C4-2B (cell line): ENCODE results near the gene CREB5.

ENCODE experiments used
- H3K27ac ChIP-seq: fragments of 450-650 bp; 2 replicates; pipeline ENCODE4 v1.5.1; 2017
- ZFX ChIP-seq: fragments of 450-650 bp; IDR thresholded peaks from 2 replicates; pipeline ENCODE4 v1.6.1; 2017
- TF ChIP-seq, protein P1 (sequence below): fragments of 450-650 bp; conservative IDR thresholded peaks from 2 replicates; pipeline ENCODE4 v1.5.1; 2017; ENCODE audit warnings: mild to moderate bottlenecking

CREB5 gene

DNA sequence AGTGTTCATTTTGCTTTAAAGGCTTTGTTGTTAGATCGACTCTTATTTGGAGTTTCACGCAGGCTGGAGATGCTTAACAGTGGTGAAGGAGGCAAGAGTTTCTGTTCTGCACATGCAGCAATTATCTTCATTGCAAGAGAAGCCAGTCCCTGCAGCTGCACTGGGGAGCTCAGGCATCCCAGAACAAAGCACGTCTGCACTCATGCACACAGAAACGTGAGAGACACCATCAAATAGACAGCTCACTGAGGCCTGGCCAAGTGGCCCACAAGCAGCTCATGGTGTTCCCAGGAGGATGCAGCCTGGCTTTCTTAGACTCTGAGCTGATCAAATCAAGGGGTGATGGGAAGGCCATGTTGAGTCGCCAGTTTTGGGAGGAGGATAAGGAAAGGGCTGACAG lies 246.1 kb downstream of the CREB5 start:
- no peak for TF ChIP-seq ZFX
- TF ChIP-seq, protein P1, sequence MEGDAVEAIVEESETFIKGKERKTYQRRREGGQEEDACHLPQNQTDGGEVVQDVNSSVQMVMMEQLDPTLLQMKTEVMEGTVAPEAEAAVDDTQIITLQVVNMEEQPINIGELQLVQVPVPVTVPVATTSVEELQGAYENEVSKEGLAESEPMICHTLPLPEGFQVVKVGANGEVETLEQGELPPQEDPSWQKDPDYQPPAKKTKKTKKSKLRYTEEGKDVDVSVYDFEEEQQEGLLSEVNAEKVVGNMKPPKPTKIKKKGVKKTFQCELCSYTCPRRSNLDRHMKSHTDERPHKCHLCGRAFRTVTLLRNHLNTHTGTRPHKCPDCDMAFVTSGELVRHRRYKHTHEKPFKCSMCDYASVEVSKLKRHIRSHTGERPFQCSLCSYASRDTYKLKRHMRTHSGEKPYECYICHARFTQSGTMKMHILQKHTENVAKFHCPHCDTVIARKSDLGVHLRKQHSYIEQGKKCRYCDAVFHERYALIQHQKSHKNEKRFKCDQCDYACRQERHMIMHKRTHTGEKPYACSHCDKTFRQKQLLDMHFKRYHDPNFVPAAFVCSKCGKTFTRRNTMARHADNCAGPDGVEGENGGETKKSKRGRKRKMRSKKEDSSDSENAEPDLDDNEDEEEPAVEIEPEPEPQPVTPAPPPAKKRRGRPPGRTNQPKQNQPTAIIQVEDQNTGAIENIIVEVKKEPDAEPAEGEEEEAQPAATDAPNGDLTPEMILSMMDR, result no peak

DNA sequence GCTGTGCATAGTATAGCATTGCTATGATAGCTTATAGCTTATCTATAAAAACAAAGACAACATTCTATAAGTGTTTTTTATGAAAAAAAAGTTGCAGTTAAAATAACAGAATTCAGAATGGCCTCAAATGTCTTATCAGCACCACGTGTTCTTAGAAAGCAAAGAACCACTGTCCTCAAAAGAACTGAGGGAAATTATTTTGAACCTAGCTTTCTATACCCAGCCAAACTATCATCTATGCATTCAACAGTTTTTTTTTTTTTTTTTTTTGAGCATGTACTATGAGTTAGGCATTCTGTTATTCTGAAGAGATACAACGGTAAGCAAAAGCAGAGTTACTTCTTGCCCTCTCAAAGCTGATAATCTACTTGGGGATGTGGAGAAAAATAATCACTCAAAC lies 247.8 kb downstream of the CREB5 start:
- TF ChIP-seq, protein P1, result no peak
- no peak for TF ChIP-seq ZFX
- H3K27ac ChIP-seq, result no peak overlapping the region

More for the DNA sequence above, 246.1 kb downstream of the CREB5 start:
- no peak overlapping the region for H3K27ac ChIP-seq

DNA sequence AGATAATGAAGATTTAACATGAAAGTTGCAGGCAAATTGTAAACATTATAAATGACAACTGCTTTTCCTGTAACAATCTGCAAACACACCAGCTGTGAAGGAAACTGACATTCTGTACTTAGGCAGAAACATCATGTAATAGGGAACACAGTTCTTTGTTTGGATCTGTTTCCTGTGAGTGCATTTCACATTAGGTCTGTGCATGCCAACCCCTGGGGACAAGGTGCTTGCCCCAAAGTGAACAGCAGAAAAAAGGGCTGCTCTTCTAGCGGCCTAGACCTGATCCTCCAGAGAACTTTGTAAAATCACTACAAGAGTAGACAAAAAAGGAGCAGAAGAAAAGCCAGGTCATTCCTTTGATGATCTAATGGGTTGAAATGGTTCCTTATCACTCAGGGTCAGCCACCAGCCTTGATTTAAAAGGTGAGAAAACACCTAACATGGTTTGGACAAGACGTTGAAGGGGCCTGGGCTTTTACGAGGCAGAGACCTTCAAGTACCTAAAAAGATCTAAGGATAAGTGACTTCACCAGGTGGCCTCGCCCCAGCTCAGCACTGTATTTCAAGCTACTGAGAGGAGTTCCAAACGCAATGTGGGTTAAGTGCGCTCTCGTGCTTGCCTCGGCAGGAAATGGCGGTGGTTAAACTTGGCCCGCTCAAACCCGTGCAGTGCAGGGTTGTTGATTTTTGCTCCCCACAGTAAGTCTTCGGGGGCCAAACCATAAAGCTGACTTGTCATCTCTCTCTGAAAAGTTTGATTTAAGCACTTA lies 249.7 kb downstream of the CREB5 start:
- no peak for TF ChIP-seq ZFX
- TF ChIP-seq, protein P1, result no peak
- H3K27ac ChIP-seq, result no peak overlapping the region

DNA sequence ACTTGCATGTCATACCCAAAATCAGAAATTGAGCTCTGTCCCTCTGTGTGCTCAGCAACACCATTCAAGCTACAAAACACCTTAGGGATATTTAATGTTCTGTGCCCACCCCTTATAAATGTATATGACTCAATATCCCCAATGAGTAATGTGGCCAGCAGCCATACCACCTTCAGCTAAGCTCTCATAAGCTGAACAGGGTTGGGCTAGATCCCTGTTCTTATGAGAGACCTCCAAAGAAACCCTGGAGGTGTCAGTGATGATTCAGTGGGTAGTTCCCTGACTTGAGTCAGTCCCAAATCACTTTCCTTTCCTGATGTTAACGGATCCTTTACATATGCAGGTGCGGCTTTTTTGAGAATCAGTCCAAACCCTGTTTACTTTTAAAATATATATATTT lies 253.8 kb downstream of the CREB5 start:
- TF ChIP-seq, protein P1, result no peak
- TF ChIP-seq ZFX, result no peak
- no peak overlapping the region for H3K27ac ChIP-seq

DNA sequence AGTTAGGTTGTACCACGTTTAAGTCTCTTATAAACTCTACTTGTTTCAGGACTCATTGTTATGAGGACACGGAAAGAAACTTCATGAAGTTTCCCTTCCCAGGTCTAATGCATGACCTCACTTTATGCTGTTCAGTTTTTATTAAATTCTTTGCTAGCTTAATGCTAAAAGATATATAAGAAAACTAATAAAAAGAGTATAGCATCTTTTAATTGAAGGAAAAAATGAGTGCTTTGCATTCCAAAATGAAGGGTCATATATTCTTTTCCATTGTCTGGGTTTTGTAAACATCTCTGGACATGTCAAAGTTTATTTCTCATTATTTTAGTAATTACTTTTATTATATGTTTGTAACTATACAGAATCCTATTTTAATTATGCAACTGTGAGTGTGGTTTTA lies 255.8 kb downstream of the CREB5 start:
- H3K27ac ChIP-seq, result no peak overlapping the region
- no peak for TF ChIP-seq ZFX
- TF ChIP-seq, protein P1, result no peak

DNA sequence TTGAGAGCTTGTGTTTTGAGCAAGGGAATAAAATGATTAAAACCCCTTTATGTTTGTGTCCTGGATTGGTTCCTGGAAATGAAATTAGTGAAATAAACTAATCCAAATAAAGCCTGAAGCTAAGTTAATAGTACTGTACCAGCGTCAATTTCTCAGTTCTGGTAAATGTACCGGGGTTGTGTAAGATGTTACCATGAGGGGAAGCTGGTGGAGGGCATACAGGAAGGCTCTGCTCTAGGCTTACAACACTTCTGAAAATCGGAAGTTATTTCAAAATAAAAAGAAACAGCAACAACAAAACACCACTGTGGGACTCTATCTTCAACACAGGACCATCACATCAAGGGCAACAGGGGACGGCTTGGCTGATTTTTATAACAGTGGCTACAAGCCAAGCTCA lies 257.0 kb downstream of the CREB5 start:
- TF ChIP-seq, protein P1, result no peak
- TF ChIP-seq ZFX, result no peak
- H3K27ac ChIP-seq, result no peak overlapping the region

DNA sequence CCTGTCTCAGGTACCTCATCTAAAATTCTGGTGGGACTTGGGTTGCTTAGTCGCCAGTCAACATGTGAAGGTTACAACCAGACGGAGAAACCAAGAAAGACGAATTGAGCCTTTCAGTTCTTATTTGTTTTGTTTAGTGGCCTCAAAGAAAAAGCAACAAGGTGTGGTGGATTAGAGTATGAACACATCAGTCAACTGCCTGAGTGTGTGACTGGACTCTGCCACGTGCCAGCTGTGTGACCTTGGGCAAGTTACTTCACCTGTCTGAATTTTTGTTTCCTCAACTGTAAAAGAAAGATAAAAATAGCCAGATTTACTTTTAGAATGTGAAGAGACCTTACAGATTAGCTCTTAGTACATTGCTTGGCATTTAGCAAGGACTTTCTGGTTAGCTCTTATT lies 259.2 kb downstream of the CREB5 start:
- no peak for TF ChIP-seq ZFX
- TF ChIP-seq, protein P1, result no peak
- no peak overlapping the region for H3K27ac ChIP-seq
